Parathyroid adenoma (tissue), 2 donors: ENCODE data around the gene TECTA.
"Not testable (repeated sequence)": the region's sequence is repeated elsewhere in the genome, so short reads cannot be mapped to it uniquely, and the experiment has no call there.

Experiments
- H2AFZ ChIP-seq: fragments of 300-600 bp; sonication (generic); one replicate; pipeline ENCODE4 v1.7.0; 2017; ENCODE audit warnings: antibody characterized with exemption, mild to moderate bottlenecking
- H3K27ac ChIP-seq: fragments of 300-600 bp; sonication (generic); one replicate; pipeline ENCODE4 v1.7.0; 2017
- H3K27me3 ChIP-seq: fragments of 300-600 bp; sonication (generic); one replicate; pipeline ENCODE4 v1.7.0; 2017; ENCODE audit warnings: low read length; ENCODE audit not compliant: control insufficient read depth, insufficient read depth
- H3K36me3 ChIP-seq: fragments of 300-600 bp; sonication (generic); one replicate; pipeline ENCODE4 v1.7.0; 2017; ENCODE audit warnings: low read length; ENCODE audit not compliant: control insufficient read depth, insufficient read depth
- H3K4me1 ChIP-seq: fragments of 300-600 bp; sonication (generic); one replicate; pipeline ENCODE4 v1.7.0; 2017; ENCODE audit warnings: control low read depth
- H3K4me2 ChIP-seq: fragments of 300-600 bp; sonication (generic); one replicate; pipeline ENCODE4 v1.7.0; 2017; ENCODE audit warnings: low read length
- H3K4me3 ChIP-seq: fragments of 300-600 bp; sonication (generic); one replicate; pipeline ENCODE4 v1.7.0; 2017; ENCODE audit warnings: low read depth, low read length
- H3K79me2 ChIP-seq: fragments of 300-600 bp; sonication (generic); one replicate; pipeline ENCODE4 v1.7.0; 2017; ENCODE audit warnings: control low read depth
- H3K9ac ChIP-seq: fragments of 300-600 bp; sonication (generic); one replicate; pipeline ENCODE4 v1.7.0; 2017; ENCODE audit warnings: mild to moderate bottlenecking
- H3K9me3 ChIP-seq: fragments of 300-600 bp; sonication (generic); one replicate; pipeline ENCODE4 v1.7.0; 2017; ENCODE audit warnings: low read length; ENCODE audit not compliant: control insufficient read depth
- TF ChIP-seq, protein P1 (sequence below): fragments of 300-600 bp; sonication (generic); IDR thresholded peaks from one replicate; pipeline ENCODE4 v1.7.0; 2017; ENCODE audit warnings: antibody characterized with exemption, mild to moderate bottlenecking
- donor health status: primary hyperparathyroidism.

The TECTA gene

GRCh38 chr11:121110871-121111724 lies 10.1 kb downstream of the TECTA start:
- no peak overlapping the region for H2AFZ ChIP-seq
- H3K36me3 ChIP-seq: no peaks in the 10 kb centered on the region
- no peak overlapping the region for H3K4me2 ChIP-seq
- TF ChIP-seq, protein P1, sequence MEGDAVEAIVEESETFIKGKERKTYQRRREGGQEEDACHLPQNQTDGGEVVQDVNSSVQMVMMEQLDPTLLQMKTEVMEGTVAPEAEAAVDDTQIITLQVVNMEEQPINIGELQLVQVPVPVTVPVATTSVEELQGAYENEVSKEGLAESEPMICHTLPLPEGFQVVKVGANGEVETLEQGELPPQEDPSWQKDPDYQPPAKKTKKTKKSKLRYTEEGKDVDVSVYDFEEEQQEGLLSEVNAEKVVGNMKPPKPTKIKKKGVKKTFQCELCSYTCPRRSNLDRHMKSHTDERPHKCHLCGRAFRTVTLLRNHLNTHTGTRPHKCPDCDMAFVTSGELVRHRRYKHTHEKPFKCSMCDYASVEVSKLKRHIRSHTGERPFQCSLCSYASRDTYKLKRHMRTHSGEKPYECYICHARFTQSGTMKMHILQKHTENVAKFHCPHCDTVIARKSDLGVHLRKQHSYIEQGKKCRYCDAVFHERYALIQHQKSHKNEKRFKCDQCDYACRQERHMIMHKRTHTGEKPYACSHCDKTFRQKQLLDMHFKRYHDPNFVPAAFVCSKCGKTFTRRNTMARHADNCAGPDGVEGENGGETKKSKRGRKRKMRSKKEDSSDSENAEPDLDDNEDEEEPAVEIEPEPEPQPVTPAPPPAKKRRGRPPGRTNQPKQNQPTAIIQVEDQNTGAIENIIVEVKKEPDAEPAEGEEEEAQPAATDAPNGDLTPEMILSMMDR: no peak
- no peaks in the 10 kb centered on the region for H3K4me1 ChIP-seq
- H3K4me3 ChIP-seq: no peak overlapping the region
- no peak overlapping the region for H3K9ac ChIP-seq
- H3K27me3 ChIP-seq: no peaks in the 10 kb centered on the region
- no peaks in the 10 kb centered on the region for H3K9me3 ChIP-seq
- no peaks in the 10 kb centered on the region for H3K79me2 ChIP-seq
- H3K27ac ChIP-seq: no peak overlapping the region

DNA sequence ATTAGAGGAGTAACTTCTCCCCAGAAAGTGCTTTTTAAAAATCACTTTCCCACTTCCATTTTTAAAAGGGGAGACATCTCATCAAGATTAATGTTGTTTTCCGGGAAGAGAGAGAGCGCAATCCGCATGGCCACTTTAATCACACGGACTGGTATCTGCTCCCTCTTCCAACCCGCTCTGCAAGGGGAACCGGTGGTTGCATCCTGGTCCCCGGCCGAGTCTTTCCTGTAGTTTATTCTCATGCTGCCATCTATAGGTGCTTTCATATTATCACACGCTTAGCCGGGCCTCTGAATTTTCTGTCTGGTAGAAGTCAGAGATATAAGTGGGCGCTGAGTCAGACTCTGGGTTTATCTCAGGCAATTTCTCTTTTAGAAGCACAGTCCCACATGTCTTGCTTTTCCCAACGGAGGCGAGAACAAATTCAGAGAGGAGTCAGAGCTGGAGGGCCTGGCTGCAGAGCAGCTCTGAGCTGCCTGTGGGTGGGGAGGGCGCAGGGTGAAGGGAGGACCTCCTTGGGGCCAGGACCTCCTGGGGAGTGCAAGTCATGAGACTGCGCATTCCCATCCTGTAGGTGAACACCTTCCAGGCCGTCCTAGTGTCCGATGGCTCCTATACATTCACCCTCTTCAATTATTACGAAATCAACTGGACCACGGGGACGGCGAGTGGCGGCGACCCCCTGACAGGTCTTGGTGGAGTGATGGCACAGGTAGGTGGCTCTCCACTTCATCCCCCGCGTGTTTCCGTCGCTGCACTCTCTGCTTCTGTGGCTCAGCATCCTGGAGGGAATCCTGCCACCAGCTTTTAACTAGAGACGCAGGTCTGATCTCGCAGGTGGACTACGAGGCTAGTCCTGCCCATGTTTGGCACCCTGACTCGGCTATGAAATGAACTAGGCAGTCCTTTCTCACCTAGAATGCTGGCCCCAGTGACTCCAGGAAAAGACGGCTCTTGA lies 11.7 kb downstream of the TECTA start:
- no peaks in the 10 kb centered on the region for H3K9me3 ChIP-seq
- no peak overlapping the region for H3K27ac ChIP-seq
- H3K4me3 ChIP-seq: no peak overlapping the region
- H3K4me2 ChIP-seq: no peak overlapping the region
- H3K27me3 ChIP-seq: no peaks in the 10 kb centered on the region
- no peaks in the 10 kb centered on the region for H3K36me3 ChIP-seq
- no peaks in the 10 kb centered on the region for H3K79me2 ChIP-seq
- TF ChIP-seq, protein P1: peak; percentile 49
- H3K4me1 ChIP-seq: no peaks in the 10 kb centered on the region
- H3K9ac ChIP-seq: no peak overlapping the region
- no peak overlapping the region for H2AFZ ChIP-seq

DNA sequence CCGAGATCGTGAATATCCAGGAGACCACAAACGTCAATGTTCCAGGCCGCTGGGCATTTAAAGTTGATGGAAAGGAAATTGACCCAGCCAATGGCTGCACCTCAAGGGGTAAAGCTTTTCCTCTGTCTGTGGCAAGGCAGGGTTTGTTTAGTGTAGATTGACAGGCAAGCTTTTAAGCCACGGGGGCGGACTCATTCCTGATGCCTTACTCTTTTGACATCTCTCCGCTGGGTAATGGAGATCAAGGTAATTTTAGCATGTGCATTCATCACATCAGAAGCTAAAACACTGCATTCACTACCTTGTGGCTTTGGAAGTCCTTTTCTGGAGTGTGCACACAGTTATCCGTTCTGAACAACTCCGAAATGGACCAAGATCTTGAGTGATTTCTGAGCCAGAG lies 12.6 kb downstream of the TECTA start:
- H3K4me3 ChIP-seq: no peak overlapping the region
- H3K27ac ChIP-seq: no peak overlapping the region
- H3K9me3 ChIP-seq: no peaks in the 10 kb centered on the region
- no peak overlapping the region for H3K4me2 ChIP-seq
- TF ChIP-seq, protein P1: no peak
- H3K4me1 ChIP-seq: no peaks in the 10 kb centered on the region
- no peaks in the 10 kb centered on the region for H3K27me3 ChIP-seq
- no peaks in the 10 kb centered on the region for H3K79me2 ChIP-seq
- H3K9ac ChIP-seq: no peak overlapping the region
- no peak overlapping the region for H2AFZ ChIP-seq
- no peaks in the 10 kb centered on the region for H3K36me3 ChIP-seq

- not testable (repeated sequence) for H3K9ac ChIP-seq, H3K4me3 ChIP-seq, H3K27ac ChIP-seq, H3K36me3 ChIP-seq, H3K27me3 ChIP-seq, H2AFZ ChIP-seq, H3K4me1 ChIP-seq, H3K4me2 ChIP-seq, H3K79me2 ChIP-seq, H3K9me3 ChIP-seq
Measured at GRCh38 chr11:121115024-121115423, 14.0 kb downstream of the TECTA start.

GRCh38 chr11:121117788-121118187 lies 16.7 kb downstream of the TECTA start:
- H3K4me1 ChIP-seq: no peaks in the 10 kb centered on the region
- no peak overlapping the region for H3K4me2 ChIP-seq
- no peak overlapping the region for H2AFZ ChIP-seq
- H3K9me3 ChIP-seq: no peaks in the 10 kb centered on the region
- no peaks in the 10 kb centered on the region for H3K79me2 ChIP-seq
- H3K27me3 ChIP-seq: no peaks in the 10 kb centered on the region
- no peaks in the 10 kb centered on the region for H3K36me3 ChIP-seq
- TF ChIP-seq, protein P1: no peak
- no peak overlapping the region for H3K4me3 ChIP-seq
- no peak overlapping the region for H3K27ac ChIP-seq
- no peak overlapping the region for H3K9ac ChIP-seq
